Thyroid gland (tissue), 4 donors: ENCODE results near the gene ATF6.

Experiments used
- POLR2A ChIP-seq, 2 donors: fragments of 450-650 bp; IDR thresholded peaks; one replicate each; pipeline ENCODE4 v1.6.1; 2017; ENCODE audit warnings: antibody characterized with exemption in 2 of 2, mild to moderate bottlenecking in 2 of 2, moderate library complexity in 1 of 2
- TF ChIP-seq, protein P1 (sequence below), 6 experiments: fragments of 200-600 bp in 3 of 6; fragments of 450-650 bp in 3 of 6; sonication (generic) in 3 of 6; IDR thresholded peaks; one replicate each; pipeline ENCODE4 v1.5.1; 2016 to 2019; ENCODE audit warnings: antibody characterized with exemption in 6 of 6, mild to moderate bottlenecking in 2 of 6, inconsistent platforms in 1 of 6, moderate library complexity in 1 of 6

- no peak for TF ChIP-seq POLR2A (IDR thresholded peaks at IDR 0.05)
- TF ChIP-seq, protein P1, sequence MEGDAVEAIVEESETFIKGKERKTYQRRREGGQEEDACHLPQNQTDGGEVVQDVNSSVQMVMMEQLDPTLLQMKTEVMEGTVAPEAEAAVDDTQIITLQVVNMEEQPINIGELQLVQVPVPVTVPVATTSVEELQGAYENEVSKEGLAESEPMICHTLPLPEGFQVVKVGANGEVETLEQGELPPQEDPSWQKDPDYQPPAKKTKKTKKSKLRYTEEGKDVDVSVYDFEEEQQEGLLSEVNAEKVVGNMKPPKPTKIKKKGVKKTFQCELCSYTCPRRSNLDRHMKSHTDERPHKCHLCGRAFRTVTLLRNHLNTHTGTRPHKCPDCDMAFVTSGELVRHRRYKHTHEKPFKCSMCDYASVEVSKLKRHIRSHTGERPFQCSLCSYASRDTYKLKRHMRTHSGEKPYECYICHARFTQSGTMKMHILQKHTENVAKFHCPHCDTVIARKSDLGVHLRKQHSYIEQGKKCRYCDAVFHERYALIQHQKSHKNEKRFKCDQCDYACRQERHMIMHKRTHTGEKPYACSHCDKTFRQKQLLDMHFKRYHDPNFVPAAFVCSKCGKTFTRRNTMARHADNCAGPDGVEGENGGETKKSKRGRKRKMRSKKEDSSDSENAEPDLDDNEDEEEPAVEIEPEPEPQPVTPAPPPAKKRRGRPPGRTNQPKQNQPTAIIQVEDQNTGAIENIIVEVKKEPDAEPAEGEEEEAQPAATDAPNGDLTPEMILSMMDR (IDR thresholded peaks at IDR 0.05), result peak in 4 of 6 experiments; percentile 9 to 42 (median 25)
Measured at GRCh38 chr1:161763522-161764098, 2.5 kb upstream of the ATF6 start.
